HepG2 (cell line): ENCODE data around the gene TNNT3. TPM values are rescaled to one million over a fixed set of nuclear protein-coding genes. Genes with fewer than 3 reads are reported as not detected.
"Not testable (repeated sequence)": the region's sequence is repeated elsewhere in the genome, so short reads cannot be mapped to it uniquely, and the experiment has no call there.

Source experiments
- ATAC-seq: fragments of 200-7000 bp; cut with Tn5 transposase; 3 replicates; pipeline ENCODE4 v1.9.1; 2020; ENCODE audit warnings: mild to moderate bottlenecking, moderate library complexity
- BruUV-seq: library from RNA; stranded (reverse); fragments of 400-500 nt; replicated peaks from 2 replicates; lab custom pipeline; 2021; lab: Mats Ljungman, UMichigan
- CTCF ChIA-PET: fragments of 300-600 bp; formaldehyde crosslinking; extraction: SDS; loops from one replicate; lab custom pipeline; 2021; ENCODE audit warnings: low total read pairs, inconsistent platforms, low intra/inter-chr PET ratio; lab: Yijun Ruan, JAX
- POLR2A ChIA-PET: fragments of 350-600 bp; sonication (Branson Sonifier 250); formaldehyde crosslinking; loops from one replicate; lab custom pipeline; 2020; ENCODE audit warnings: antibody characterized with exemption, inconsistent platforms; lab: Yijun Ruan, JAX
- DNase-seq: peaks from one replicate; pipeline ENCODE4 v3.0.0-alpha.2; 2015; ENCODE audit warnings: low spot score
- FAIRE-seq: peaks from 3 replicates; lab custom pipeline; 2011; peaks lifted over from hg19 to GRCh38; lab: Jason Lieb, UNC
- H2AFZ ChIP-seq: one replicate; pipeline ENCODE4 v1.6.1; 2011; ENCODE audit warnings: low read length, inconsistent platforms
- H3K27ac ChIP-seq: fragments of 300-600 bp; 3 replicates; pipeline ENCODE4 v1.8.0; 2011; ENCODE audit warnings: mixed run types, mild to moderate bottlenecking, mixed read lengths, low read length, inconsistent platforms; ENCODE audit not compliant: insufficient read depth; ENCODE audit errors: extremely low read length
- H3K27me3 ChIP-seq, 2 experiments: fragments of 200-600 bp in 1 of 2; 2 replicates in 1 of 2; 3 replicates in 1 of 2; pipeline versions ENCODE4 v1.6.0 to v1.8.0; 2011; ENCODE audit warnings: low read length in 2 of 2, mild to moderate bottlenecking in 2 of 2, moderate library complexity in 2 of 2, inconsistent platforms in 1 of 2; ENCODE audit not compliant: insufficient read depth in 2 of 2, control insufficient read depth in 1 of 2
- H3K36me3 ChIP-seq, 2 experiments: fragments of 200-600 bp in 1 of 2; replicated peaks in 1 of 2; 2 replicates in 1 of 2; 3 replicates in 1 of 2; pipeline versions ENCODE4 v1.5.1 to v1.8.0; 2011; ENCODE audit warnings: low read length in 2 of 2, inconsistent platforms in 1 of 2; ENCODE audit not compliant: insufficient read depth in 2 of 2, control insufficient read depth in 1 of 2
- H3K4me1 ChIP-seq: 2 replicates; pipeline ENCODE4 v1.5.1; 2012; ENCODE audit warnings: low read length, inconsistent platforms; ENCODE audit not compliant: insufficient read depth
- H3K4me2 ChIP-seq: 2 replicates; pipeline ENCODE4 v1.6.0; 2011; ENCODE audit warnings: low read depth, low read length, inconsistent platforms
- H3K4me3 ChIP-seq, 3 experiments: fragments of 200-600 bp in 1 of 3; sonication (generic), shearing (Covaris generic) in 1 of 3; replicated peaks in 1 of 3; 2 replicates each; pipeline ENCODE4 v1.5.1; 2011 to 2016; ENCODE audit warnings: low read length in 3 of 3, inconsistent platforms in 2 of 3, low read depth in 2 of 3, mild to moderate bottlenecking in 2 of 3, control low read depth in 1 of 3, mixed read lengths in 1 of 3; ENCODE audit not compliant: insufficient read depth in 1 of 3
- H3K79me2 ChIP-seq: one replicate; pipeline ENCODE4 v1.6.1; 2011; ENCODE audit warnings: low read length, inconsistent platforms; ENCODE audit not compliant: insufficient read depth
- H3K9ac ChIP-seq: 2 replicates; pipeline ENCODE4 v1.6.0; 2011; ENCODE audit warnings: mild to moderate bottlenecking, low read depth, low read length, inconsistent platforms; ENCODE audit not compliant: insufficient read depth
- H3K9me3 ChIP-seq: 2 replicates; pipeline ENCODE4 v1.5.1; 2012; ENCODE audit warnings: mild to moderate bottlenecking, low read length
- H4K20me1 ChIP-seq: 2 replicates; pipeline ENCODE4 v1.6.0; 2011; ENCODE audit warnings: inconsistent platforms, mild to moderate bottlenecking, low read length, moderate library complexity; ENCODE audit not compliant: insufficient read depth
- ZNF646 ChIP-seq: sonication (generic); formaldehyde crosslinking; IDR thresholded peaks from 2 replicates; pipeline ENCODE4 v1.9.0; 2021; ENCODE audit warnings: mild to moderate bottlenecking, missing genetic modification reagents
- WGBS: methylation state at CpG from one replicate; pipeline ENCODE4 v1.1.6; 2017; ENCODE audit warnings: low lambda C conversion rate; 5-methylcytosine and 5-hydroxymethylcytosine counted together
- in situ Hi-C: cut with HindIII; loops from 2 replicates; pipeline ENCODE4 v1.10.0; 2017; ENCODE audit warnings: low pct_unique_long_range_greater_than_20kb; ENCODE audit not compliant: extremely low pct_ligation_motif_present
- intact Hi-C: fragments of 100-400 bp; cut with micrococcal nuclease; formaldehyde crosslinking; loops from one replicate; pipeline ENCODE4 v1.10.0; 2022; ENCODE audit not compliant: unreplicated experiment
- polyA plus RNA-seq, 8 experiments: library from polyadenylated mRNA; depleted of rRNA in 3 of 8; stranded (reverse) in 7 of 8; unstranded in 1 of 8; fragments of >200 nt; fragmentation: Illumina TruSeq in 4 of 8; extraction: Trizol in 4 of 8; gene quantifications; 2 replicates each; pipeline versions ENCODE4 v1.2.1 to v1.2.3, GENCODE V29; 2011 to 2016; ENCODE audit warnings: low read depth in 4 of 8, missing spikeins in 1 of 8, mixed read lengths in 1 of 8; ENCODE audit not compliant: insufficient read depth in 1 of 8
- total RNA-seq, 5 experiments: library from RNA; depleted of rRNA; stranded (reverse); fragments of >200 nt; fragmentation: Illumina TruSeq; extraction: Trizol; gene quantifications; 2 replicates each; pipeline ENCODE4 v1.2.3, GENCODE V29; 2016; ENCODE audit warnings: low read depth in 1 of 5

The TNNT3 gene
- total and polyA plus RNA-seq, 2 of the 13 experiments (the other 11 are each of a cell fraction or from before 2014, with no cell fraction given): not detected

GRCh38 chr11:1939788-1940187 lies 20.3 kb downstream of the TNNT3 start:
- H3K79me2 ChIP-seq, H3K27ac ChIP-seq, BruUV-seq, H3K4me1 ChIP-seq, H3K4me3 ChIP-seq, H2AFZ ChIP-seq, H4K20me1 ChIP-seq, CTCF ChIA-PET, ATAC-seq, H3K9ac ChIP-seq, in situ Hi-C loops, H3K36me3 ChIP-seq, POLR2A ChIA-PET, intact Hi-C loops, H3K9me3 ChIP-seq, DNase-seq, H3K4me2 ChIP-seq: not testable (repeated sequence)
- peaks cover 13 to 51% of the 10 kb centered on the region in 2 experiments for H3K27me3 ChIP-seq
- WGBS: 67% methylated on average over 1 of the region's 1 CpG
- peak; percentile 69 for FAIRE-seq
- peak; percentile 70 for TF ChIP-seq ZNF646 (CRISPR knock-in tag)
- TF ChIP-seq, all 625 proteins: peak for 1; not testable (repeated sequence) for 624
